Smooth muscle cell (in vitro differentiated cells): ENCODE measurements around the gene LCOR. TPM values are rescaled to one million over a fixed set of nuclear protein-coding genes. Genes with fewer than 3 reads are reported as not detected.

Experiments
- DNase-seq: peaks from one replicate; lab custom pipeline; 2025; ENCODE audit not compliant: unreplicated experiment; lab: John Stamatoyannopoulos, UW
- H2AFZ ChIP-seq: fragments of 200-600 bp; sonication (generic); 2 replicates; pipeline ENCODE4 v1.6.0; 2016; ENCODE audit warnings: antibody characterized with exemption, low read depth, mild to moderate bottlenecking
- H3F3A ChIP-seq: fragments of 200-600 bp; sonication (generic); 2 replicates; pipeline ENCODE4 v1.6.0; 2017; ENCODE audit warnings: antibody characterized with exemption, low read depth
- H3K27ac ChIP-seq: fragments of 200-600 bp; sonication (generic); 2 replicates; pipeline ENCODE4 v1.5.1; 2016; ENCODE audit warnings: low read depth, mild to moderate bottlenecking
- H3K27me3 ChIP-seq: fragments of 200-600 bp; sonication (generic); 2 replicates; pipeline ENCODE4 v1.6.1; 2016; ENCODE audit warnings: low read depth, mild to moderate bottlenecking
- H3K36me3 ChIP-seq: fragments of 200-600 bp; sonication (generic); 2 replicates; pipeline ENCODE4 v1.5.1; 2016; ENCODE audit warnings: low read depth
- H3K4me1 ChIP-seq: fragments of 200-600 bp; sonication (generic); 2 replicates; pipeline ENCODE4 v1.5.1; 2016; ENCODE audit warnings: low read depth
- H3K4me2 ChIP-seq: fragments of 200-600 bp; sonication (generic); 2 replicates; pipeline ENCODE4 v1.6.0; 2016; ENCODE audit warnings: mild to moderate bottlenecking
- H3K4me3 ChIP-seq: fragments of 200-600 bp; sonication (generic); 2 replicates; pipeline ENCODE4 v1.5.1; 2016; ENCODE audit warnings: mild to moderate bottlenecking
- H3K79me2 ChIP-seq: fragments of 200-600 bp; sonication (generic); 2 replicates; pipeline ENCODE4 v1.6.0; 2016; ENCODE audit warnings: low read depth, mild to moderate bottlenecking
- H3K9ac ChIP-seq: fragments of 200-600 bp; sonication (generic); 2 replicates; pipeline ENCODE4 v1.6.0; 2016; ENCODE audit warnings: low read depth
- H3K9me3 ChIP-seq: fragments of 200-600 bp; sonication (generic); replicated peaks from 2 replicates; pipeline ENCODE4 v1.5.1; 2016; ENCODE audit warnings: low read depth
- H4K20me1 ChIP-seq: fragments of 200-600 bp; sonication (generic); 2 replicates; pipeline ENCODE4 v1.6.0; 2016; ENCODE audit warnings: low read depth
- WGBS: methylation state at CpG from one replicate; pipeline ENCODE4 v1.1.7; 2016; ENCODE audit warnings: low lambda C conversion rate; 5-methylcytosine and 5-hydroxymethylcytosine counted together
- microRNA counts: library from miRNA; unstranded; fragments of <30 nt; microRNA quantifications from one replicate; lab custom pipeline; 2016
- microRNA-seq: library from miRNA; unstranded; fragments of <30 nt; microRNA quantifications from one replicate; pipeline ENCODE4, GENCODE V29; 2016; ENCODE audit warnings: borderline number of aligned reads
- polyA plus RNA-seq: library from polyadenylated mRNA; unstranded; fragments of >200 nt; fragmentation: Nextera tagmentation; extraction: Ambion mirVana; gene quantifications from 2 replicates; pipeline ENCODE4 v1.2.1, GENCODE V29; 2016
- small RNA-seq: library from RNA; depleted of rRNA; stranded (forward); fragments of <200 nt; gene quantifications from one replicate; pipeline ENCODE3, GENCODE V24; 2014
- total RNA-seq: library from RNA; depleted of rRNA; stranded (reverse); fragments of >200 nt; gene quantifications from 2 replicates; pipeline ENCODE4 v1.2.3, GENCODE V29; 2014
- TF ChIP-seq, protein P1 (sequence below): fragments of 200-600 bp; sonication (generic); IDR thresholded peaks from 2 replicates; pipeline ENCODE4 v1.5.1; 2017; ENCODE audit warnings: borderline replicate concordance, mild to moderate bottlenecking, antibody characterized with exemption; ENCODE audit not compliant: insufficient read depth, poor library complexity, severe bottlenecking

The LCOR gene
- total and polyA plus RNA-seq, 2 experiments from 2014 or later: 10.6 to 27.8 TPM

DNA sequence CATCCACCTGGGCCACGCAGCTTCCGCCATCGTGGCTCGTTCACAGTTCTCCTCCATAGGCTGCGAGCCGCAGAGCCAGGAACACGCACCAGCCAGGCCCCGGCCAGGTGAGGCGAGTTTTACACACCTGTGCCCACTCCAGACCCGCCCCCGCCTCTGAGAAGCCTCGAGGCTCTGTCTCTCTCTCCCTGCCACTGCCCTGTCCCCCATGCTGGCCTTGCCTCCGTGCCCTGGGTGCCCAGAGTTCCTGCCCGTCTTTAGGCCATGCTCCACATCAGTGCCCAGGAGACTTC is 211.4 kb downstream of the LCOR start:
- no peaks in the 10 kb centered on the region for H3K27me3 ChIP-seq
- 88% methylated on average over 14 of the region's 14 CpGs for WGBS

More for the DNA sequence above, 211.4 kb downstream of the LCOR start:
- Histone ChIP-seq H3K36me3 (no peaks in the 10 kb centered on the region), H3K9me3 (no peaks in the 10 kb centered on the region), H3K27ac (no peak overlapping the region), H3K4me3 (no peak overlapping the region), H4K20me1 (no peaks in the 10 kb centered on the region), H3K4me1 (no peaks in the 10 kb centered on the region), H3K79me2 (no peaks in the 10 kb centered on the region), H2AFZ (no peak overlapping the region), H3F3A (no peaks in the 10 kb centered on the region), H3K9ac (no peak overlapping the region), H3K4me2 (no peak overlapping the region)
- no peak for DNase-seq
- TF ChIP-seq, protein P1, sequence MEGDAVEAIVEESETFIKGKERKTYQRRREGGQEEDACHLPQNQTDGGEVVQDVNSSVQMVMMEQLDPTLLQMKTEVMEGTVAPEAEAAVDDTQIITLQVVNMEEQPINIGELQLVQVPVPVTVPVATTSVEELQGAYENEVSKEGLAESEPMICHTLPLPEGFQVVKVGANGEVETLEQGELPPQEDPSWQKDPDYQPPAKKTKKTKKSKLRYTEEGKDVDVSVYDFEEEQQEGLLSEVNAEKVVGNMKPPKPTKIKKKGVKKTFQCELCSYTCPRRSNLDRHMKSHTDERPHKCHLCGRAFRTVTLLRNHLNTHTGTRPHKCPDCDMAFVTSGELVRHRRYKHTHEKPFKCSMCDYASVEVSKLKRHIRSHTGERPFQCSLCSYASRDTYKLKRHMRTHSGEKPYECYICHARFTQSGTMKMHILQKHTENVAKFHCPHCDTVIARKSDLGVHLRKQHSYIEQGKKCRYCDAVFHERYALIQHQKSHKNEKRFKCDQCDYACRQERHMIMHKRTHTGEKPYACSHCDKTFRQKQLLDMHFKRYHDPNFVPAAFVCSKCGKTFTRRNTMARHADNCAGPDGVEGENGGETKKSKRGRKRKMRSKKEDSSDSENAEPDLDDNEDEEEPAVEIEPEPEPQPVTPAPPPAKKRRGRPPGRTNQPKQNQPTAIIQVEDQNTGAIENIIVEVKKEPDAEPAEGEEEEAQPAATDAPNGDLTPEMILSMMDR: no peak

MicroRNAs within 50 kb of the gene (microRNA counts, 767-probe panel; counts per million panel counts)
- microRNA hsa-miR-607 (lab: Ali Mortazavi, UCI): 183 counts per million

Small RNA genes within 50 kb of the gene (microRNA-seq; reads per million reads assigned to microRNA genes)
- gene MIR607: not detected

Small RNA genes within 50 kb of the gene (small RNA-seq; reads per million reads assigned to genes)
- not detected for gene HMGN2P35
- gene MIR607: not detected

Other genes starting within 250 kb of the LCOR start
- gene TM9SF3, start 245.3 kb upstream of the LCOR start, total RNA-seq: 126 and 166 TPM in 2 replicates
- 114 and 138 TPM in 2 replicates for gene TM9SF3, start 245.3 kb upstream of the LCOR start, polyA plus RNA-seq
- 0.09 and 1.2 TPM in 2 replicates for gene PIK3AP1, start 111.8 kb upstream of the LCOR start, total RNA-seq
- gene PIK3AP1, start 111.8 kb upstream of the LCOR start, polyA plus RNA-seq: not detected in 2 replicates